CD4-positive, alpha-beta memory T cell (primary cell): Measurements from ENCODE around the gene ELL2. TPM values are rescaled to one million over a fixed set of nuclear protein-coding genes. Genes with fewer than 3 reads are reported as not detected.
"Not testable (repeated sequence)": the region's sequence is repeated elsewhere in the genome, so short reads cannot be mapped to it uniquely, and the experiment has no call there.

Source experiments
- CTCF ChIA-PET: fragments of 350-600 bp; sonication (Branson Sonifier 250); formaldehyde crosslinking; loops from one replicate; lab custom pipeline; 2021; ENCODE audit warnings: inconsistent platforms; ENCODE audit not compliant: partially characterized antibody; lab: Charles Lee
- POLR2A ChIA-PET: fragments of 350-600 bp; sonication (Branson Sonifier 250); formaldehyde crosslinking; loops from one replicate; lab custom pipeline; 2021; ENCODE audit not compliant: partially characterized antibody; lab: Charles Lee
- DNase-seq, 5 donors: peaks; one replicate each; pipeline versions ENCODE4 v3.0.0 to v3.0.0-alpha.2; 2020 to 2022; ENCODE audit warnings: mixed read lengths in 1 of 5
- H3K27ac ChIP-seq: one replicate; pipeline ENCODE4 v1.7.0; 2013; ENCODE audit warnings: low read depth, low read length
- H3K27me3 ChIP-seq: 2 replicates; pipeline ENCODE4 v1.7.0; 2013; ENCODE audit warnings: mild to moderate bottlenecking, low read length, moderate library complexity; ENCODE audit not compliant: insufficient read depth
- H3K36me3 ChIP-seq: 2 replicates; pipeline ENCODE4 v1.7.0; 2013; ENCODE audit warnings: mild to moderate bottlenecking, low read length, moderate library complexity; ENCODE audit not compliant: insufficient read depth
- H3K4me1 ChIP-seq: 2 replicates; pipeline ENCODE4 v1.7.0; 2013; ENCODE audit warnings: mild to moderate bottlenecking, low read length, moderate library complexity; ENCODE audit not compliant: insufficient read depth
- H3K4me3 ChIP-seq, 2 donors: one replicate each; pipeline ENCODE4 v1.7.0; 2013; ENCODE audit warnings: low read length in 2 of 2, mild to moderate bottlenecking in 1 of 2
- H3K9me3 ChIP-seq, 2 donors: one replicate each; pipeline ENCODE4 v1.7.0; 2013; ENCODE audit warnings: low read length in 2 of 2, control low read depth in 1 of 2; ENCODE audit not compliant: control insufficient read depth in 1 of 2
- H3K27ac Mint-ChIP-seq, 7 donors: one replicate each; pipeline ENCODE4 v1.8.0; 2020 to 2021; ENCODE audit warnings: mixed read lengths in 7 of 7, mild to moderate bottlenecking in 6 of 7, inconsistent platforms in 3 of 7, moderate library complexity in 3 of 7
- H3K27me3 Mint-ChIP-seq, 2 donors: one replicate each; pipeline ENCODE4 v1.8.0; 2020 to 2021; ENCODE audit warnings: mixed read lengths in 2 of 2
- H3K36me3 Mint-ChIP-seq, 2 donors: one replicate each; pipeline ENCODE4 v1.8.0; 2020 to 2021; ENCODE audit warnings: mixed read lengths in 2 of 2, inconsistent platforms in 1 of 2, mild to moderate bottlenecking in 1 of 2
- H3K4me1 Mint-ChIP-seq, 4 donors: one replicate each; pipeline ENCODE4 v1.8.0; 2020 to 2021; ENCODE audit warnings: mixed read lengths in 4 of 4, mild to moderate bottlenecking in 1 of 4
- H3K4me3 Mint-ChIP-seq, 8 donors: one replicate each; pipeline ENCODE4 v1.8.0; 2020 to 2021; ENCODE audit warnings: mixed read lengths in 8 of 8, mild to moderate bottlenecking in 7 of 8, moderate library complexity in 6 of 8, inconsistent platforms in 3 of 8
- H3K9me3 Mint-ChIP-seq, 8 donors: one replicate each; pipeline ENCODE4 v1.8.0; 2020 to 2021; ENCODE audit warnings: mixed read lengths in 8 of 8, mild to moderate bottlenecking in 5 of 8, inconsistent platforms in 3 of 8, moderate library complexity in 1 of 8
- intact Hi-C: fragments of 100-400 bp; cut with micrococcal nuclease; formaldehyde crosslinking; loops from one replicate; pipeline ENCODE4 v1.15.1; 2023
- polyA plus RNA-seq, 2 donors: library from polyadenylated mRNA; unstranded; fragments of 300-500 nt; fragmentation: Illumina TruSeq; gene quantifications; one replicate each; pipeline ENCODE4 v1.2.3, GENCODE V29; 2021
- total RNA-seq, 2 experiments: library from RNA; stranded (reverse); gene quantifications; one replicate each; pipeline ENCODE4 v1.2.3, GENCODE V29; 2021

ELL2 gene
- total and polyA plus RNA-seq, 4 experiments from 2014 or later = 2.8 to 15.6 (median 9.3) TPM

DNA sequence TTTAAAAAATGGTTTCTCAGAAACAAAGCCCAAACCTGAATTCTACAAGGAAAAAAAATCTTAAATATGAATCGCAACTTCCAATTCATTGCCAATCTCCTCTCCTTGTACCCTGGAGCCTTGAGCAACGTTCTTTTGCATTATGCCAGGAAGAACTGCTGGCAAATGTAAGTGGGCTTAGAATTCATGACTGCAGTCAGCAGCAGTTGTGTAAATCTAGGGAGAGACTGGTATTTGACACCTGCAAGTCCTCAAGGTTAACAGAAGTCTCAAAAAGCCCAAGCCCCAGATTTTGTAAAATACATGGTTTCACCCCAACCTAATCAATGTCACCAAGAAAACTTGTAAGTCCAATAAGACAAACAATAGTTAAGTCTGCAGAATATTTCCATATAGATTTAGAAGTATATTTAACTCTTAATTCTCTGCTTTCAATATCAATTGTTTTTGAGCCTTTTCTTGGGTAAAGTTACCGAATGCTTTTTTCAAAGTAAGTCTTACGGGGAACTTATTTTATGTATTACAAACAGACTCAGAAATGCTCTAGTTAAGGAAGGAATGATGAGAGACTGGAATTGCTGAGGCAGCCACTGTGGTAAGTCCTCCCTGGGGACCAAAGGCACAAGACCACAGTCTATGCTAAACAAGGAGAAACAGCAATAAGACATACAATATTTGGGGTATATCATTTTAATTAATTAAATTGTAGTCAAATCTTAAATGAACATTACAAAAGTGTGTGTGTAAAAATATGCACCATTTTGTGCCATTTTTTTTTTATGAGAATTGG lies 31.3 kb downstream of the ELL2 start:
- Mint-ChIP-seq H3K9me3 (no peaks in the 10 kb centered on the region), H3K27ac (no peak overlapping the region), H3K27me3 (no peaks in the 10 kb centered on the region), H3K4me3 (no peak overlapping the region), H3K36me3 (peaks cover 0 to 5% of the 10 kb centered on the region in 2 donors), H3K4me1 (peaks cover 0 to 7% (median 6%) of the 10 kb centered on the region in 4 donors)
- CTCF ChIA-PET = no interaction called here
- Histone ChIP-seq H3K9me3 (no peaks in the 10 kb centered on the region), H3K4me3 (no peak overlapping the region), H3K36me3 (no peaks in the 10 kb centered on the region), H3K27me3 (no peaks in the 10 kb centered on the region), H3K27ac (no peak overlapping the region), H3K4me1 (no peaks in the 10 kb centered on the region)
- no peak for DNase-seq
- POLR2A ChIA-PET = no interaction called here
- intact Hi-C loops = no loop called here

DNA sequence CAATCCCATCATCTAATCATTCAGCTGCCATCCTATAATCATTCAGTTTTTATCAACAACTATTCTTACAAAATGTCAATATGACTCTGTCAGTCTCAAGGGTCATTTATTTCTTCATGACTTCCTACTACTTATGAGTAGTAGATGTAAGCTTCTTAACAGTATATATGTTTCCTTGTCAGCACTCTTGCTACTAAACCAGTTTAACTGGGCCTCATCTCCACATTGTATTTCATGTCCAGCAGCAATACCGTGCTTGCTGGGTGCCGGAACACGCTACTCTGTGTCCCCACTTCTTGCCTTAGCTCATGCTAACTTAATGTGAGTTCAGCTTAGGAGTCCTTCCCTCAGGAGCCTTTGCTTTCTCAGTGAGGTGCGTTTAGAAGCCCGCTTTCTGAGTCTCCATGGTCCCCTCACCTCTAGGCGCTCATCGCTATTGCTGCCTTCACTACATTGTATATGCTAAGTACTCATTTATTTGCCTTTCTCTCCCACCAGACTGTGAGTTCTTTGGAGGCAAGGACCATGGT lies 32.9 kb downstream of the ELL2 start:
- ChIA-PET POLR2A (no interaction called here), CTCF (no interaction called here)
- no peaks in the 10 kb centered on the region for H3K4me1 ChIP-seq
- no peak for DNase-seq
- H3K9me3 Mint-ChIP-seq = no peaks in the 10 kb centered on the region
- no peaks in the 10 kb centered on the region for H3K9me3 ChIP-seq
- peak overlapping the region in 1 of 7 donors; percentile 34 for H3K27ac Mint-ChIP-seq
- intact Hi-C loops = no loop called here
- H3K27me3 ChIP-seq = no peaks in the 10 kb centered on the region
- H3K36me3 Mint-ChIP-seq = peaks cover 0 to 5% of the 10 kb centered on the region in 2 donors
- H3K27ac ChIP-seq = no peak overlapping the region
- no peak overlapping the region for H3K4me3 Mint-ChIP-seq
- no peaks in the 10 kb centered on the region for H3K27me3 Mint-ChIP-seq
- H3K4me3 ChIP-seq = no peak overlapping the region
- no peaks in the 10 kb centered on the region for H3K36me3 ChIP-seq
- H3K4me1 Mint-ChIP-seq = peaks cover 0 to 7% (median 6%) of the 10 kb centered on the region in 4 donors

DNA sequence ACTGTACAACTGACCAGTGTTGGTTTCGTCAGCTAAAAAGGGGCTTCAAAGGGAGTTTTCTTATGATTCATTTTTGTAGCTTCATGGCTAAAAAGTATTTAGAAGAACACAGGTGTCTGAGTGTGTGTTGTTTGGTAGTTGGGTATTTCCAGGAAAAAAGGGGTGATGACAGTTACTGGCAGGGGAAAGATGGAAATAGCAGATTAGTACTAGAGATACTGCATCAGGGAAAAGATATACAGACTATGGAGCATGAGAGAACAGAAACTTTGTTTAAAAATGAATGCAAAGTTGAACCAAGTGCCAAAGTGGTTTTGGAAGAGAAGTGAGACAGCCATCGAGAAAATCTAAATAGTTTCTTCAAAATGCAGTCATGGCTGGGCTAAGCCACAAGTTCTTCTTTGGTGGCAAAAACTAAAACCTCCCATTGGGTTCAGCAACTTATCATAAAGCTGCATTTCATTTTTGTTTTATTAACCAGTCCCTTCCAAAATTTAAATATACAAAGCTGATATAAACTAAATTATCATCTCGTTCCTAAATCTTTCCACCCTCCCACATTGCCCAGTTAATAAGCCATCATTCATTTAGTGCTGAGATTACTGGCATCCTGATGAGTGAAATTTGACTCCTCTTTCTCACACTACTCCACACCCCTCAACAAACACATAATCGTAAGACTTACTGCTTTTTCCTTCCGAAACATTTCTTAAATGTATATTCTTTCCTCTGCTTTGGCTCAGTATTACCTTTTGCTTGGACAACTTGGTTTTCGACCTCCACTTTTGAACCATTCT lies 33.5 kb downstream of the ELL2 start:
- H3K4me3 ChIP-seq = no peak overlapping the region
- H3K27ac Mint-ChIP-seq = peak overlapping the region in 2 of 7 donors; percentile 6 to 34
- no peak for DNase-seq
- H3K9me3 ChIP-seq = no peaks in the 10 kb centered on the region
- H3K4me1 Mint-ChIP-seq = peaks cover 0 to 8% (median 6%) of the 10 kb centered on the region in 4 donors
- peaks cover 0 to 5% of the 10 kb centered on the region in 2 donors for H3K36me3 Mint-ChIP-seq
- no peaks in the 10 kb centered on the region for H3K27me3 ChIP-seq
- no peaks in the 10 kb centered on the region for H3K9me3 Mint-ChIP-seq
- no peaks in the 10 kb centered on the region for H3K36me3 ChIP-seq
- no peak overlapping the region for H3K27ac ChIP-seq
- no peaks in the 10 kb centered on the region for H3K4me1 ChIP-seq
- no peaks in the 10 kb centered on the region for H3K27me3 Mint-ChIP-seq
- intact Hi-C loops = no loop called here
- ChIA-PET CTCF (no interaction called here), POLR2A (no interaction called here)
- H3K4me3 Mint-ChIP-seq = no peak overlapping the region

DNA sequence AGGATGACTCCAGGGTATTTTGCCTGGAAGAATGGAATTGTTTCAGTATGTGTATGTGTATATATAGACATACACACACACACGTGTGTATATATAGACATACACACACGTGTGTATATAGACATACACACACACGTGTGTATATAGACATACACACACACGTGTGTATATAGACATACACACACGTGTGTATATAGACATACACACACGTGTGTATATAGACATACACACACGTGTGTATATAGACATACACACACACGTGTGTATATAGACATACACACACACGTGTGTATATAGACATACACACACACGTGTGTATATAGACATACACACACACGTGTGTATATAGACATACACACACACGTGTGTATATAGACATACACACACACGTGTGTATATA lies 34.4 kb downstream of the ELL2 start:
- intact Hi-C loops, CTCF ChIA-PET, H3K4me1 Mint-ChIP-seq, H3K36me3 ChIP-seq, H3K27me3 Mint-ChIP-seq, H3K4me3 ChIP-seq, H3K36me3 Mint-ChIP-seq, H3K9me3 ChIP-seq, POLR2A ChIA-PET, H3K9me3 Mint-ChIP-seq, DNase-seq, H3K27ac ChIP-seq, H3K4me1 ChIP-seq, H3K27me3 ChIP-seq, H3K4me3 Mint-ChIP-seq, H3K27ac Mint-ChIP-seq: not testable (repeated sequence)

- no peaks in the 10 kb centered on the region for H3K36me3 ChIP-seq
- Mint-ChIP-seq H3K9me3 (no peaks in the 10 kb centered on the region), H3K27ac (no peak overlapping the region), H3K27me3 (no peaks in the 10 kb centered on the region), H3K4me3 (no peak overlapping the region), H3K4me1 (peaks cover 0 to 8% (median 6%) of the 10 kb centered on the region in 4 donors), H3K36me3 (no peaks in the 10 kb centered on the region)
- H3K4me1 ChIP-seq = no peaks in the 10 kb centered on the region
- H3K4me3 ChIP-seq = no peak overlapping the region
- CTCF ChIA-PET = no interaction called here
- H3K9me3 ChIP-seq = no peaks in the 10 kb centered on the region
- no peak overlapping the region for H3K27ac ChIP-seq
- POLR2A ChIA-PET = no interaction called here
- intact Hi-C loops = no loop called here
- no peaks in the 10 kb centered on the region for H3K27me3 ChIP-seq
- DNase-seq = no peak
Measured at GRCh38 chr5:95925939-95926338, 35.7 kb downstream of the ELL2 start.

- Mint-ChIP-seq H3K27me3 (no peaks in the 10 kb centered on the region), H3K27ac (no peak overlapping the region), H3K36me3 (no peaks in the 10 kb centered on the region), H3K9me3 (no peaks in the 10 kb centered on the region), H3K4me1 (peaks cover 0 to 8% (median 6%) of the 10 kb centered on the region in 4 donors), H3K4me3 (no peak overlapping the region)
- no peaks in the 10 kb centered on the region for H3K27me3 ChIP-seq
- ChIA-PET CTCF (no interaction called here), POLR2A (no interaction called here)
- no peak overlapping the region for H3K27ac ChIP-seq
- H3K4me1 ChIP-seq = no peaks in the 10 kb centered on the region
- no peak for DNase-seq
- no peaks in the 10 kb centered on the region for H3K9me3 ChIP-seq
- no peaks in the 10 kb centered on the region for H3K36me3 ChIP-seq
- no peak overlapping the region for H3K4me3 ChIP-seq
- intact Hi-C loops = no loop called here
Measured at GRCh38 chr5:95925378-95925744, 36.3 kb downstream of the ELL2 start.

DNA sequence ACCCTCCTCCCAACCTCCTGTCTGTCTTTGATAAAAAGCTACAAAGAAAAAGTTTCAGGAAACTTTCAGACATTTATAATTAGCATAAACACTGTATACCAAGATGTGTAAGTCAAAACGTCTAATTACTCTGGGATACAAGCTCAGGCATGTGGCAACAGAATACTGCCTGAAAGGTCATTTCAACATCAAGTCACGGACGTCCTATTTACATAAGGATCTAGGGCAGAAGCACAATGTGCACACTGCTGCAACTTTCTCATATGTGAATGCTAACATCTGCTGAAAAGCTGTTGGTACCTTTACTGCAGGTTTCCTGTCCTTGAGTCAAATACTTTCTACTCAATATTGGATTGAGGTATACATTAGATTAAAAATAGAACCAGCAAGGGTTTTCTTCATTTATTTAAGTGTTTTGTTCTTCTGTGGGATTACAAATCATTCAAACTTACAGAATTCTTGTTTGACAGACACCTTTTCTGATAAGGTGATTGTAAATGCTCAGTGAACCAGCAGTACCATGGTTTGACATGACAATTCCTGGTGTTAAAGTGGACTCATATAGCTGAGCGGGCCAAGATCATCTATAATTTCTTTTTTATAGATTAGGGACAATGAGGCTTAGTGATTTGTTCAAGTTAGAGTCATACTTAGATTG lies 36.8 kb downstream of the ELL2 start:
- Histone ChIP-seq H3K27ac (no peak overlapping the region), H3K27me3 (no peaks in the 10 kb centered on the region), H3K4me1 (no peaks in the 10 kb centered on the region), H3K36me3 (no peaks in the 10 kb centered on the region), H3K4me3 (no peak overlapping the region), H3K9me3 (no peaks in the 10 kb centered on the region)
- POLR2A ChIA-PET = interaction anchor here (1.1 kb wide), 1 partner anchor 37 kb away, joined by 5 read pairs; the partner anchor contains the start of gene ELL2
- Mint-ChIP-seq H3K4me1 (peaks cover 0 to 8% (median 6%) of the 10 kb centered on the region in 4 donors), H3K27me3 (no peaks in the 10 kb centered on the region), H3K36me3 (no peaks in the 10 kb centered on the region), H3K9me3 (no peaks in the 10 kb centered on the region), H3K27ac (no peak overlapping the region), H3K4me3 (no peak overlapping the region)
- CTCF ChIA-PET = interaction anchor here (0.7 kb wide), 1 partner anchor 412 kb away, joined by 3 read pairs; no protein-coding TSS in a partner anchor
- DNase-seq = no peak
- intact Hi-C loops = no loop called here
